ENCODE measurements around the gene CARD6.
"Not testable (repeated sequence)": the region's sequence is repeated elsewhere in the genome, so short reads cannot be mapped to it uniquely, and the experiment has no call there.

The CARD6 gene

DNA sequence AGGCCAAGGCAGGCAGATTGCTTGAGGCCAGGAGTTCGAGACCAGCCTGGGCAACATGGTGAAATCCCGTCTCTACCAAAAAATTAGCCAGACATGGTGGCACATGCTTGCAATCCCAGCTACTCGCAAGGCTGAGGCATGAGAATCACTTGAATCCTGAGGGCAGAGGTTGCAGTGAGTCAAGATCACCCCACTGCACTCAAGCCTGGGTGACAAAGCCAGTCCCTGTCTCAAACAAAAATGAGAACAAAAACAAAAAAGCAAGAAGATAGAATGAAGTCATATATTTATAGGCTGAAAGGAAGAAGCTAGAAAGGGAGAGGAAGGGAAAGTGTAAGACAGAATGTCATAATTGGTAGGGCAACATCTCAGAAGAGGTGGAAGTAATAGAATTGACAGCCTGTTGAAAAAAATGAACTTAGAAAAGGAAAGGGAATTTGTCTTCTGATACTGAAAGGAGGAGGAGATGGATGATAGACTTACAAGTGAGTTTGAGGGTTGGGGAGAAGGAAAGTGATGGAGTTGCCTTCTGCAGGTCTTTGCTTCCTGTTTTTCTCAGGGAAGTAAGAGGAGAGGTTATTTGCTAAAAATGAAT is 32.2 kb downstream of the CARD6 start:
- ATAC-seq (no peak), DNase-seq (no peak)

DNA sequence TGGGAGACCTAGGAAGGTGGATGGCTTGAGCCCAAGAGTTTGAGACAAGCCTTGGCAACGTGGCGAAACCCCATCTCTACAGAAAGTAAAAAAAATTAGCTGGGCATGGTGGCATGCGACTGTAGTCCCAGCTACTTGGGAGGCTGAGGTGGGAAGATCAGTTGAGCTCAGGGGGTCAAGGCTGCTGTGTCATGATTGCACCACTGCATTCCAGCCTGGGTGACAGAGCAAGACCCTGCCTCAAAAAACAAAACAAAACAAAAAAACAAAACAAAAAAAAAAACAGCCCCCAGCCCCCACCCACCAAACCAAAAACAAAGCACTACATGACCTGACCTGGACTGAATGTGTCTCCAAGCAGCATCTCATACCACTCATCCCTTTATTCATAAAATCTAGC is 34.8 kb downstream of the CARD6 start:
- no peak for ATAC-seq
- DNase-seq, result no peak

DNA sequence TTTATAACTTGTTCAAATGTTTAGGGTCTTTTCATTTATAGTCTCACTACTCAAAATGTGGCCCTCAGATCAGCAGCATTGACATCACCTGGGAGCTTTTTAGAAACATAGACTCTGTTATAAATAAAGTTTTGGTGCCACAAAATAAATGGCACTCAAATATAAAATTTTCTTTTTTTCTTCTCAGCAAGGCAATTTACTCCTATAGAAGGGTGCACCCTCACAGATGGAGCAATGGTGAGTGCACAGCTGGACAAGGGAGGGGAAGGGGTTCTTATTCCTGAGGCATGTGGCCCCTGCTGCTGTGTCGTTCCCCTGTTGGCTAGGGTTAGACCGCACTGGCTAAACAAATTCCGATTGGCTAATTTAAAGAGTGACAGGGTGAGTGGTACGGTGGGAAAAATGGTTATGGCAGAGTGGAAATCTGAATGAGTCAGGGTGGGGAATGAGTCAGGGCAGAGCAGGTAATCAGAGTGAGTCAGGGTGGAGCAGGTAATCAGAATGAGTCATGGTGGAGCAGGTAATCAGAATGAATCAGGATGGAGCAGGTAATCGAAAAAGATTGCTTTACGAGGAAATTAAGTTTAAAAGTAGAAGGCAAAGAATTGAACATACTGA is 36.3 kb downstream of the CARD6 start:
- ATAC-seq, result no peak
- DNase-seq, result peak; percentile 4

DNA sequence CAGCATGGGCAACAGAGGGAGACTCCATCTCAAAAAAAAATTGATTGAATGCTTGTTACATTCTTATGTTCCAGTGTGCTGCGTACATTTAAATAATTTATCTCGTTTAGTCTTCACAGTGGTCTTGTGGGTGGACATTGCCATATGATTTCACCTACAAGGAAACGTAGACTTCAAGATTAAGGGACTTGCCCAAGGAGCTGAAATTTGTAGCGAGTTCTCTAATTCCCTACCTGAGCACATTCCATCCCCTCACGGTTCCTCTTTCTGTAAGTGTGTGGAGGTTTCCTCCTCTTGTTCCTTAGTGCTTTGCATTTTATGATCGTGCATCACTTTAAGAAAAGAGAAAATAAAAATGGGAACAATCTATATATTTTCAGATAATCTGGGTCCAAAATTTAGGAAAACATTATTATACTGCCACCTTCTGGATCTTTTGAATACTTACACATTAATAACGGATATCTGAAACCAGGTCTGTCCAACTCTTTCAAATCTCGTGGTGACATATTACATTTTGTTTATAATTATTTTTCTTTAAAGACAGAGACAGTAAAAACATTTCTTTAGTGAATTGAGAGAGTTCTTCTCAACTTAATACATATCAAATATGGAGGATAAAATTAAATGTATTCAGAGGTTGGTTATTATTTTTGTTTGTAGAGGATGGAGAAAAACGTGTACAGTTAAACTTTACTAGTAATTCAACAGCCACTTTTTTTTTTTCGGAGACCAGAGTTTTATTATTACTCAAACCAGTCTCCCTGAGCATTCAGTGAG is 38.2 kb downstream of the CARD6 start:
- no peak for DNase-seq
- ATAC-seq, result no peak

DNA sequence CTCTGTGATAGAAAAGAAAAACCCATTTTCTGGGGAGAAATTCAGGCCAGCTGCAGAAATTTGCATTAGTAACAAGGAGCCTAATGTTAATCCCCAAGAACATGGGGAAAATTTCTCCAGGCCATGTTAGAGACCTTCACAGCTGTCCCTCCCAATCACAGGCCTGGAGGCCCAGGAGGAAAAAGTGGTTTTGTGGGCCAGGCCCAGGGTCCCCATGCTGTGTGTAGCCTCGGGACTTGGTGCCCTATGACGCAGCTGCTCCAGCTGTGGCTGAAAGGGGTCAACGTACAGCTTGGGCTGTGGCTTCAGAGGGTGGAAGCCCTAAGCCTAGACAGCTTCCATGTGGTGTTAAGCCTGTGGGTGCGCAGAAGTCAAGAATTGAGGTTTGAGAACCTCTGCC is 41.1 kb downstream of the CARD6 start:
- DNase-seq (no peak), ATAC-seq (no peak)

DNA sequence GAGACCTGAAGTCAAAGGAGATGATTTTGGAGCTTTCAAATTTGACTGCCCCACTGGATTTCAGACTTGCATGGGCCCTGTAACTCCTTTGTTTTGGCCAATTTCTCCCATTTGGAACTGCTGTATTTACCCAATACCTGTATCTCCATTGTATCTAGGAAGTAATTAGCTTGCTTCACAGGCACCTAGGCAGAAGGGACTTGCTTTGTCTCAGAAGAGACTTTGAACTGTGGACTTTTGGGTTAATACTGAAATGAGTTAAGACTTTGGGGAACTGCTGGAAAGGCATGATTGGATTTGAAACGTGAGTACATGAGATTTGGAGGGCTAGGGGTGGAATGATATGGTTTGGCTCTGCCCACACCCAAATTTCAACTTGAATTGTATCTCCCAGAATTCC is 41.9 kb downstream of the CARD6 start:
- ATAC-seq, DNase-seq: not testable (repeated sequence)

DNA sequence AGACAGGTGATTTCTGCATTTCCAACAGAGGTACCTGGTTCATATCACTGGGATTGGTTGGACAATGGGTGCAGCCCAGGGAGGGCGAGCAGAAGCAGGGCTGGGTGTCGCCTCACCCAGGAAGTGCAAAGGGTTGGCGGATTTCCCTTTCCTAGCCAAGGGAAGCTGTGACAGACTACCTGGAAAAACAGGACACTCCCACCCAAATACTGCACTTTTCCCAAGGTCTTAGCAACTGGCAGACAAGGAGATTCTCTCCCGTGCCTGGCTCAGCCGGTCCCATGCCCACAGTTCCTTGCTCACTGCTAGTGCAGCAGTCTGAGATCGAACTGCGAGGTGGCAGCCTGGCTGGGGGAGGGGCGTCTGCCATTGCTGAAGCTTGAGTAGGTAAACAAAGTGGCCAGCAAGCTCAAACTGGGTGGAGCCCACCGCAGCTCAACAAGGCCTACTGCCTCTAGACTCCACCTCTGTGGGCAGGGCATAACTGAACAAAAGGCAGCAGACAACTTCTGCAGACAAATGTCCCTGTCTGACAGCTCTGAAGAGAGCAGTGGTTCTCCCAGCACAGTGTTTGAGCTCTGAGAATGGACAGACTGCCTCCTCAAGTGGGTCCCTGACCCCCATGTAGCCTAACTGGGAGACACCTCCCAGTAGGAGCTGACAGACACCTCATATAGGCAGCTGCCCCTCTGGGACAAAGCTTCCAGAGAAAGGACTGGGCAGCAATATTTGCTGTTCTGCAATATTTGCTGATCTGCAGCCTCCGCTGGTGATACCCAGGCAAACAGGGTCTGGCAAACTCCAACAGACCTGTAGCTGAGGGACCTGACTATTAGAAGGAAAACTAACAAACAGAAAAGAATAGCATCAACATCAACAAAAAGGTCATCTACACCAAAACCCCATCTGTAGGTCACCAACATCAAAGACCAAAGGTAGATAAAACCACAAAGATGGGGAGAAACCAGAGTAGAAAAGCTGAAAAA is 54.6 kb downstream of the CARD6 start:
- ATAC-seq, DNase-seq: not testable (repeated sequence)

DNA sequence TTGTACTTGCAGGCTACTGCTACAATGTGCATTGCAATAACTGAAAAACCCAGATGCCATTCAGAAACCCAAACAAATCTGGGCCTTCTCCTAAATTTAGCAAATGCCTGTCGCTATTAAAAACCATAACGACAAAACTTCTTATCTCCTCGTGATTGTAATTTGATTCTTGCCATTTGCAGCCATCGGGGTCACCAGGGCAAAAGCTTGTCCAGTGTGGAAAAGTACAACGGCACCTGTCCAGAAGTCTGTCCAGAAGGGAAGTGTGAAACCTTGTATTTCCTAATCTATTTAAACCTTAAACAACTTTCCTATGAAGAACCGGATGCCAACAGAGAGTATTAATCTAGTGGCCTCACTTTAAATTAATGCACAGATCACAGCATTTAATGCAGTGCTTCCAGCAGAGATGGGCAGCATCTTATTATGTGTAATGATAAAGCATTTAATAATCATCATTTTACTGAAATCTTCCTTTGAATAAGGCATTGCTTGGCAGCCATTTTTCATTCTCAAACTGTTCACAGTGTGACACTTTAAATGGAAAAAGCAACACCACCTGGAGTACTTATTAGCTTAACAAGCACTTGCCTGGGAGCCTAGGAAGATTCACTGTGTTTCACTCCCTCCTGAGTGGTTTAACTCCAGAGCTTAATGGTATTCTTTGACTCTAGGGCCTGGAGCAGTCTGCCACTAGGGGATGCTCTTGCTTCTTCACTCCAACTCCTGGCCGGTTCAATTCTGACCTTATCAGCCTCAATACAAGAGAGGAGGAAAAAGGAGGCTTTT is 63.2 kb downstream of the CARD6 start:
- ATAC-seq, result peak; percentile 66
- DNase-seq, result peak; percentile 36

DNA sequence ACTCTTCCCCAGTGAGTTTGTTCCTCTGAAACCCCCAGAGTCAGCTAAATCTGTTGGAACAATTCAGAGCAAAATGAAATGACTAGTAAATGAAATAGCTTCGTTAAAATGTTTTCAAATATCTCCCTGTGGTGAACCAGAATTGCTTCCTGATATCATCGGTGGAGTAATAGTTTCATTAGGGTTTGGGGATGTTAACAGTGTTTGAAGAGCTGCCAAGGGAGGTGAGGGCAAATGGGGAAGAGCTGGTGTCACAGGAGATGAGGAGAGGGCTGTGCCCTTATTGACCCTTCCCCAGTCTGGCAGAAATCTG is 63.8 kb downstream of the CARD6 start:
- no peak for DNase-seq
- ATAC-seq, result no peak

DNA sequence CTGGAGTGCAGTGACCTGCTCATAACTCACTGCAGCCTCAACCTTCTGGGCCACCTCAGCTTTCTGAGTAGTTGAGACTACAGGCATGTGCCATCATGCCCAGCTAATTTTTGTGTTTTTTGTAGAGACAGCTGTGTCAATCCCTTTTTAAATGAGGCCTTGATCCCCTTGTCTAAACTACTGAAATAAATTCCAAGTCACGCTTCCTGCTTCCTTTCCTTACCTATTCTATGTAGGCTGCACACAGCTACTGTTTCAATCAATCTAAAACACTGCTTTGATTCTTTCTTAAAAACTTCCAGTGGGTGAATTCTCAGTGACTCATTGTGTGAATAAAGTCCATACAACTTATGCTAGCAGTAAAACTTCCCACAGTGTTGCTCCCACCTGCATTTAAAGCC is 65.2 kb downstream of the CARD6 start:
- ATAC-seq, result no peak
- DNase-seq, result no peak

DNA sequence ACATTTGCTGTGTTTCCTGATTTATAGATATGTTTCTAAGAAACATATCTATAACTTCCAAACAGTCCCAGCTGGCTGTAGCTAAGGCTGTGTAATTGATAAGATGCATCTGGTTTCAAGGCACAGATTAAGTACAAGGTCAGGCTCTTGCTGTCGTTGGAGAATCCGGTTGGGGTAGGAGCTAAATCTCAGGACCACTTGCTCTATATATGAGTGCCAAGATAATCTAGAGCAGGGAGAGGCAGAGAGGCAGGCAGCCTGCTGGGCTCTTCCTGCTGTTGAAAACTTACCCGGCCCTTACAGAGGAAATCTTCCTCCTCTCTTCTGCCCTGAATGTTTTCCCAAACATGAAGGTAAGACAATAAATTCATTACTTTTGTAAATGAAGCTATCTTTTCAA is 68.1 kb downstream of the CARD6 start, which contains the start of gene C7:
C7 (plus strand) TSS at position 234 of the 400 bp plus-strand sequence; CDS start at position 348, 114 bp downstream.
- ATAC-seq, result no peak
- no peak for DNase-seq

DNA sequence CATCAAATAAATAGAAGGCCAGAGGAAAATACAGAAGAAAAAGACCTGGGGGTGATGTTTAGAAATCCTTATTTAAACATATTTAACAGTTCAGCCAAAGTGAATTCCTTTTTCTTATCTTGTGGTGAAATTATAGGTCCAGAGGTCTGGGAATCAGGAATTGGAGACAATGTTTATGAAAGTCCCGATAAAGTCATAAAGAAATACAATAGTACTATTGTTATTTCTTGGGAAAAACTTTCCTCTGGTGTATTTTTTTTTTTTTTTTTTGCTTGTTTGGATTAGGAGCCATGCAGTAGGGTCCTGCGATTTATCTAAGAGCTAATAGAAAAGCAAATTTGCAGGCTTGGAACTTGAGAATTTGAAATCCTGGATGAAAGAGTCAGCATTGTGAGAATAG is 68.6 kb downstream of the CARD6 start:
- ATAC-seq (no peak), DNase-seq (no peak)

Measured in stimulated activated naive CD8-positive, alpha-beta T cell treated with anti-CD3 and anti-CD28 coated beads, Interleukin-15, Interleukin-2, amounts not matched to agents 100 U/mL and 50 U/mL, for 24 hours (primary cell).